Measurements from ENCODE around the gene NUDC.

GRCh38 chr1:26984291-26984690 lies 62.7 kb downstream of the NUDC start:
- TF ChIP-seq CTCF (IDR thresholded peaks at IDR 0.05 in 2 of 3, conservative IDR thresholded peaks at IDR 0.05 in 1 of 3; ENCODE audit: control insufficient read depth in 2 of 3, extremely low read depth in 1 of 3, insufficient read depth in 1 of 3, low read depth in 3 of 3, low read length in 3 of 3) (no peak), STAT1 (conservative IDR thresholded peaks at IDR 0.05) (no peak), RAD21 (IDR thresholded peaks at IDR 0.05; ENCODE audit: insufficient read depth, low read depth, low read length) (no peak), CEBPB (IDR thresholded peaks at IDR 0.05; ENCODE audit: borderline replicate concordance in 1 of 2, low read depth in 2 of 2, low read length in 2 of 2) (no peak), POLR2A (IDR thresholded peaks at IDR 0.05; ENCODE audit: low read depth, low read length) (no peak), KAT2A (conservative IDR thresholded peaks at IDR 0.05; ENCODE audit: control insufficient read depth, low read depth, low read length) (no peak), YBX1 (IDR thresholded peaks at IDR 0.05) (no peak), TAF1 (IDR thresholded peaks at IDR 0.05; ENCODE audit: borderline replicate concordance, low read depth, low read length) (no peak), SUPT20H (IDR thresholded peaks at IDR 0.05; ENCODE audit: borderline replicate concordance, control insufficient read depth, low read depth, low read length) (no peak), POLR2AphosphoS2 (IDR thresholded peaks at IDR 0.05; ENCODE audit: low read depth, low read length) (no peak)

All from GM12878 (cell line).